ENCODE data around the gene KLHL8.
"Not testable (repeated sequence)": the region's sequence is repeated elsewhere in the genome, so short reads cannot be mapped to it uniquely, and the experiment has no call there.

Gene KLHL8

GRCh38 chr4:87219632-87220093 lies 755 bp downstream of the KLHL8 start:
- TF ChIP-seq, protein P1, sequence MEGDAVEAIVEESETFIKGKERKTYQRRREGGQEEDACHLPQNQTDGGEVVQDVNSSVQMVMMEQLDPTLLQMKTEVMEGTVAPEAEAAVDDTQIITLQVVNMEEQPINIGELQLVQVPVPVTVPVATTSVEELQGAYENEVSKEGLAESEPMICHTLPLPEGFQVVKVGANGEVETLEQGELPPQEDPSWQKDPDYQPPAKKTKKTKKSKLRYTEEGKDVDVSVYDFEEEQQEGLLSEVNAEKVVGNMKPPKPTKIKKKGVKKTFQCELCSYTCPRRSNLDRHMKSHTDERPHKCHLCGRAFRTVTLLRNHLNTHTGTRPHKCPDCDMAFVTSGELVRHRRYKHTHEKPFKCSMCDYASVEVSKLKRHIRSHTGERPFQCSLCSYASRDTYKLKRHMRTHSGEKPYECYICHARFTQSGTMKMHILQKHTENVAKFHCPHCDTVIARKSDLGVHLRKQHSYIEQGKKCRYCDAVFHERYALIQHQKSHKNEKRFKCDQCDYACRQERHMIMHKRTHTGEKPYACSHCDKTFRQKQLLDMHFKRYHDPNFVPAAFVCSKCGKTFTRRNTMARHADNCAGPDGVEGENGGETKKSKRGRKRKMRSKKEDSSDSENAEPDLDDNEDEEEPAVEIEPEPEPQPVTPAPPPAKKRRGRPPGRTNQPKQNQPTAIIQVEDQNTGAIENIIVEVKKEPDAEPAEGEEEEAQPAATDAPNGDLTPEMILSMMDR (IDR thresholded peaks at IDR 0.05; ENCODE audit: low read depth, low read length, missing control alignments) = peak; percentile 5
- DNase-seq (ENCODE audit: extremely low read depth, low read depth) = peak; percentile 14

GRCh38 chr4:87217235-87217763 lies 3.1 kb downstream of the KLHL8 start:
- not testable (repeated sequence) for H3K4me3 ChIP-seq (replicated peaks; ENCODE audit: low read depth, low read length); DNase-seq (ENCODE audit: extremely low read depth, low read depth)

More at GRCh38 chr4:87219632-87220093, 755 bp downstream of the KLHL8 start:
- peak overlapping the region; percentile 98 for H3K4me3 ChIP-seq (replicated peaks; ENCODE audit: low read depth, low read length)

- no peak for DNase-seq (ENCODE audit: extremely low read depth, low read depth)
- H3K4me3 ChIP-seq (replicated peaks; ENCODE audit: low read depth, low read length) = no peak overlapping the region
- TF ChIP-seq, protein P1 (IDR thresholded peaks at IDR 0.05; ENCODE audit: low read depth, low read length, missing control alignments) = no peak
Observed at GRCh38 chr4:87216469-87216868, 3.9 kb downstream of the KLHL8 start.

GRCh38 chr4:87213421-87214075 lies 6.9 kb downstream of the KLHL8 start:
- H3K4me3 ChIP-seq (replicated peaks; ENCODE audit: low read depth, low read length) = no peak overlapping the region
- no peak for DNase-seq (ENCODE audit: extremely low read depth, low read depth)
- TF ChIP-seq, protein P1 (IDR thresholded peaks at IDR 0.05; ENCODE audit: low read depth, low read length, missing control alignments) = no peak

DNA sequence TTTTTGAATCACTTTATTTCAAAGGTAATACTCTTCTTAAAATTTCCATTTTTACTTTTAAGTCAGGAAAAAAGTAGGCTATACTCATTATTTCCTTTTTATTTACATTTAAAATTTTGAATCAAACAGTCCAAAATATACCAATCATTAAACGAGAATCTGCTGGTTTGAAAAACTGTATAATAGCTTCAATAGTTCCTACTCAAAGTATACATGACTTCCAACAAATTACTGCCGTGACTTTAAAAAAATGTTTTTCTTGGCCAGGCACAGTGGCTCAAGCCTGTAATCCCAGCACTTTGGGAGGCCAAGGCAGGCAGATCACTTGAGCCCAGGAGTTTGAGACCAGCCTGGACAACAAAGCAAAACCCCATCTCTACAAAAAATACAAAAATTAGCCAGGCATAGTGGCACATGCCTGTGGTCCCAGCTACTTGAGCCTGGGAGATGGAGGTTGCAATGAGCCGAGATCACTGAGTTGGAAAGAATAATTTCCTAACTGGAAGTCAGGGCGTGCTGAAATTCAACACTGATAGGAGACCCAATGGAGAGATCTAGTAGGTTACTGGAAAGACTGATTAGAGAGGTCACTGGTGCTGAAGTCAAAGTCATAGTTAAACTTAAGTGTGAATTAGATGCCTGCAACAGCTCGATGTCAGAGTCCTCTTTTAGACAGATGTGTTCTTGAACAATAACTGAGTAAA lies 9.0 kb downstream of the KLHL8 start:
- no peak for DNase-seq (ENCODE audit: extremely low read depth, low read depth)
- H3K4me3 ChIP-seq (replicated peaks; ENCODE audit: low read depth, low read length) = no peak overlapping the region
- TF ChIP-seq, protein P1 (IDR thresholded peaks at IDR 0.05; ENCODE audit: low read depth, low read length, missing control alignments) = no peak

- no peak for DNase-seq (ENCODE audit: extremely low read depth, low read depth)
- H3K4me3 ChIP-seq (replicated peaks; ENCODE audit: low read depth, low read length) = no peak overlapping the region
- TF ChIP-seq, protein P1 (IDR thresholded peaks at IDR 0.05; ENCODE audit: low read depth, low read length, missing control alignments) = no peak
Observed at GRCh38 chr4:87209696-87210095, 10.7 kb downstream of the KLHL8 start.

DNA sequence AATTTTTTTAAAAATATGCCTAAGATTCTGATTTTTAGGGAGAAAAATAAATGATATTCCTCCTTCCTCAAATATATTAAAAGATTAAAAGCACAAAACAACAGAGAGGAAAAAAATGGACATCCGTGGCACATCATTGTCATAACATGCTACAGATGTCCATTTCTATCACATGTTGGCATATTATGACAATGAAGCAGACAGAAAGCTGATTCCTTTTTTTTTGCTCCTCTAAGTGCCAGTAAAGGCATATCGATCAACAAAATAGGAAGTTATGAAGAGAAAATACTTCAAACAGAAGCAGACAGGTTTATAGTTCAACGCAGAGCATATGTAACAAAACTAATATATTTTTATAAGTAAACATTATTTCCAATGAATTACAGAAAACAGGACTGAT lies 11.2 kb downstream of the KLHL8 start:
- DNase-seq (ENCODE audit: extremely low read depth, low read depth) = no peak
- TF ChIP-seq, protein P1 (IDR thresholded peaks at IDR 0.05; ENCODE audit: low read depth, low read length, missing control alignments) = no peak
- no peak overlapping the region for H3K4me3 ChIP-seq (replicated peaks; ENCODE audit: low read depth, low read length)
